GM12872 (cell line): ENCODE data around the gene DYSF.

ENCODE experiments used
- TF ChIP-seq, protein P1 (sequence below): IDR thresholded peaks from 3 replicates; pipeline ENCODE4 v1.5.1; 2011; ENCODE audit warnings: low read depth, mild to moderate bottlenecking, low read length, moderate library complexity; ENCODE audit not compliant: insufficient read depth

DYSF gene

DNA sequence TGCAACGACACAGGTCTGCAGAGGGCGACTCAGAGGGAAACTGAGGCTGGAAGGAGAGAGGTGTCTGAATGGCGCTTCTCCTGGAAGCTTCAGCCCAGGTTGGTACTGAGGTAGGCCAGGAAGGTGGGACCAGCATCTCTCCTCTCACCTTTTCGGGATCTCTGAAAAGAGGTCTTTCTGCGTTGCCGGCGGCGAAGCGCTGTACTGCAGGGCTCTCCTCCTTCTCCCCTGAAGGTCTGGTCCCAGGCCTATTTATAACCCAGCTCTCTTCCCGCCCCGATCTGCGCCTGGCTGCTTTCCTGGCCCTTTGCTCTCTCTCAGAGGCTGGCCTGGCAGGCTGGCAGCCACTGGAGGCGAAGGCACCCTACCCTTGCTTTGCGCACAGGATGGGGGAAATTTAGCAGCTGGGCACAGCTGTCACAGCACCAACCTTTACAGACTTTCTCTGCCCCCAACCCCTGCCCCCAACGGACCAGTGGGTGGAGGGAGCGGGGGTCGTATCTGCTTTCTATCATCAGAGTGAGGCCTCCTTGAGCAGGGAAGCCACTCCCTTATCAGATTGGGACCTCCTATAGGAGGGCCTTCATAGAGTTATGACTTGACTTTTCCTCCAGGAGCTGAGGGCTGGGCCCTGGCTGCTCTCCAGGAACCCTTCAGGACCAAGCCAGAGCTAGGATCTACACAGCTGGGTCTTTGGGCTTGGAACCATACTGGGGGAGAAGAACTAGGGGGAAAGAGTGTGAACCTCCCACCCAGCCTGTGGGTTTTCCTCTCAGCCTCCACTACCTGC lies 1.1 kb downstream of the DYSF start:
- TF ChIP-seq, protein P1, sequence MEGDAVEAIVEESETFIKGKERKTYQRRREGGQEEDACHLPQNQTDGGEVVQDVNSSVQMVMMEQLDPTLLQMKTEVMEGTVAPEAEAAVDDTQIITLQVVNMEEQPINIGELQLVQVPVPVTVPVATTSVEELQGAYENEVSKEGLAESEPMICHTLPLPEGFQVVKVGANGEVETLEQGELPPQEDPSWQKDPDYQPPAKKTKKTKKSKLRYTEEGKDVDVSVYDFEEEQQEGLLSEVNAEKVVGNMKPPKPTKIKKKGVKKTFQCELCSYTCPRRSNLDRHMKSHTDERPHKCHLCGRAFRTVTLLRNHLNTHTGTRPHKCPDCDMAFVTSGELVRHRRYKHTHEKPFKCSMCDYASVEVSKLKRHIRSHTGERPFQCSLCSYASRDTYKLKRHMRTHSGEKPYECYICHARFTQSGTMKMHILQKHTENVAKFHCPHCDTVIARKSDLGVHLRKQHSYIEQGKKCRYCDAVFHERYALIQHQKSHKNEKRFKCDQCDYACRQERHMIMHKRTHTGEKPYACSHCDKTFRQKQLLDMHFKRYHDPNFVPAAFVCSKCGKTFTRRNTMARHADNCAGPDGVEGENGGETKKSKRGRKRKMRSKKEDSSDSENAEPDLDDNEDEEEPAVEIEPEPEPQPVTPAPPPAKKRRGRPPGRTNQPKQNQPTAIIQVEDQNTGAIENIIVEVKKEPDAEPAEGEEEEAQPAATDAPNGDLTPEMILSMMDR = no peak

DNA sequence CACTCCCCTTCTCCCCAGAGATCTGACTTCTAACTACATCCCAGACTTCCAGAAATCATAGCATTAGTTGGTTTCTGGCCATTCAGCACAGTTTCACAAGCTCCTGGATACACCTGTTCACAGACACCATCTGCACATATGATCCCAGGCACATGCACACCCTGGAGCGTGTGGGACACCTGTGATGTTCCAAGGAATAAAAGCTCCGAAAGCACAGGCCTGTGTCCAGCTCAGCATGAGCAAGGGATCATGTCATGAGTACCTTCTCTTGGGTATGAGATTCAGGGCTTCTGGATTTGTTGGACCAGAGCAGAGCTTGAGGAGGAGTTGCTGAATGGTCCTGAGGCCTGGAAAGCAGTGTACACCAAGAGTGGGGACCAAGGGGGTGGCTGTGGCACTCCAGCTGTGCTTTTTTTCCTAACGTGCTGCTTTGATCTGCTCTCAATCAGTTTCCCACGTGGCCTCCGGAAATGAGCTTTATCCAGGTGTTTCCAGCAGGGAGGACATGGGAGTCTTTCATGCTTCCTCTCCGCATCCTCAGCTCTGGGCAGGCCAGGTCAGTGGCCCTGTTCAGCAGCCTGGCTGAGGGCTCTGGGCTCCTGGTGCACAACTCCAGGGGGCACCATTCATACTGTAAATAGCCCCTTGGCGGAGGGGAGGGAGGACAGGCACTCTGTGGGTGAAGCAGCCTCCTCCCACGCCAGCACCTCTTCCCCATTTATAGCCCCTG lies 1.8 kb downstream of the DYSF start:
- TF ChIP-seq, protein P1 = no peak

DNA sequence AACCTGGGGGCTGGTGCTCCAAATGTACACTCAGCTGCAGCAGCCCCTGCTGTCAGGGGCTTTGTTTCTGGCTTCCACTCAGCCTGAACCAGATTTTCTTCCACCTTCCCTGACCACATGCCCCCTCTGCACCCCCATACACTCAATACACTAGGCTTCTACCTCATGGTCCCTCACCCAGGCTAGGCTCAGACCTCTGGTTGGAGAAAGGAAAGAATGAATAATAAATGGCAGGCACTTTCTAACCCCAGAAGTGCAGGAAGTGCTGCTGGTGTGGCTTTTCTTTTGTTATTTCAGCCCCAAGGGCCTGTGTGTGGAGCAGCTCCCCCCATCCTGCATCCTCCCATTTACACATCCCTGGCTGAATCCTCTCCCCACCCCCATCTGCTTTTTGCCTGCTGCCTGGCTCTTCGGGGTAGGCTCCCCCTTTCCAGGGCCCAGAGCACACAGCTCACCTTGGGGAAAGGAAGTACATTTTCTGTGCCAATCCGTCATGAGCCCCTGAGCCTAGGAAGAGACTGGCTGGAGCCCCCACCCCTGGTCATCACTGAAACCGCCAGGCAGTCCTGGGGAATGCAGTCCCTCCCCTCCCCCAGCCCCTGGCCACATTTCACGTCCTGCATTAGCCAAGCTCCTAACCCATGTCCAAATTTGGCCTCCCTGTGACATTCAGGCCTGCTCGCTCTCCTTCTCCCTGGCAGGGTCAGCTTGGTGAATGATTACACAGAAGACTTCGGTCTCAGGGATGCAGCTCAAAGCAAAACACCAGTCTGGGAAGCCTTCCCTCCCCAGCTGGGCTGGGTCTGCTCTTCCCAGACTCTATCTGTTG lies 2.6 kb downstream of the DYSF start:
- TF ChIP-seq, protein P1 = no peak

DNA sequence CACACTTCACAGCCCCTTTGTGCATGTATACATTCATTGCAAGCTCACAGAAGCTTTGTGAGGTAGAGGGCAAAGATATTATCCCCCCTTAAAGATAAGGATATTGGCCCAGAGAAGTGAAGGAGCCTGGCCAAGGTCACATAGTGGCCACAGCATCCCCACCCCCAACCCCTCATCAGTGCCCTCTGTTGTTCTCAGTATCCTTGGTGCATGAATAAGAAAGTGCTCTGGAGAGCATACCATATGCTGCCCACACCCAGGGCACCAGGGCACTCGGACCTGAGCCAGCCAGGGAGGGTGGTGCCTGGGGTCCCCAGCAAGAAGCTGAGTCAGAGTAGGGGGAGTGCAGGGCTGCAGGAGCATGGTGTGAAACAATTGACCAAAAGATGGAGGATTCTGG lies 3.3 kb downstream of the DYSF start:
- TF ChIP-seq, protein P1 = no peak

DNA sequence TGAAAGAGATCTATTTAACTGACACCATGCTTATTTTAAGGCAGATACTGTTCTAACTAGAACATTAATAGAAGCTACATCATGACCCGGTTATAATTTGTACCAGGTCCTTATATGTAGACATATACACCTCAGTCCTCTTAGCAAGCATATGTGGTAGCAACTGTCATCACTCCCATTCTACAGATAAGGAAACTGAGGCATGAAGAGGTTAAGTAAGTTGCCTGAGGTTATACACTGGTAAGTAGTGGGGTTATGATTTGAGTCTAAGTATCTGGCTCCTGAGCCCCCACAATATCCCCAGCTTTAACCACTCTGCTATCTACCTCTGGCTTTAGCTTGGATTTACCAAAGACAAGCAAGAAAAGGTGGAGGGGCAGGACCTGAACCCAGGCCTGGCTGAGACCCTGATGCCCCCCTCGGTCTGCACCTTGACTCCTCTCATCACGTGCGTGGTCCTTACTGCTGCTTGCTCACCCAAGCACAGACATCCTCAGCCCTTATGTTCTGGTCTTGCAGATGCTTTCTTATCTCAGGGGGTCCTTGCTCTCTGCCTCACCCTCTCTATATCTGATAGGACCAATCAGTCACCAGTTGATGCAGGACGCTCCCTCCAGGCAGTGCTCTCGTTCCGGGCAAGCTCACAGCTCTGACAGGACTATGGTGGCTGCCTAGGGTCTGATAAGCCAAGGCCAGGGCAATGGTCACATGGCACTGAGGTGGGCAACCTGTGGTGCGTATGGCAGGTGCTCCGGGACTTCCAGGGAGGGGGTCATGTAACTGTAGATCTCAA lies 4.0 kb downstream of the DYSF start:
- TF ChIP-seq, protein P1 = no peak

DNA sequence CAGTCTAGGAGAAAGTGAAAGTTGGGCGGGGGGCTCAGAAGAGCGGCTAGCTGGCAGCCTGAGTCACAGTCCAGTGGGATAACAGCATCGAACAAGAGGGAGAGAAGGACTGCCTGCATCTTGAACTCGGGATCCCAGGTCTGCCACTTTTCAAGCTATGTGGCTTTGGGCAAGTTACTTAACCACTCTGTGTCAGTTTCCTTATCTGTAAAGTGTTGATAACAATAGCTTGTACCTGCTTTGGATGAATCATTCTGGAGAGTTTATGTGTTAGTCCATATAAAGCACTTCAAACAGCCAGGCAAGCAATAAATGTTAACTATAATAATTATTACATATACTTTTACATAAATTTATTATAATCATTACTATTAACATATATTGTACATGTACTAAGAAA lies 4.6 kb downstream of the DYSF start:
- TF ChIP-seq, protein P1 = no peak
